ENCODE measurements around the gene PRKCE. TPM values are rescaled to one million over a fixed set of nuclear protein-coding genes. Genes with fewer than 3 reads are reported as not detected.

PRKCE gene
- total RNA-seq, 1 donor, result 12.5 TPM

- no peak overlapping the region for H3K4me3 ChIP-seq (ENCODE audit: low read depth, low read length)
- no peak for TF ChIP-seq CTCF (IDR thresholded peaks at IDR 0.05; ENCODE audit: insufficient read depth, low read length)
- no peak for DNase-seq (ENCODE audit: low read depth)
Measured at GRCh38 chr2:46008091-46008870, 356.8 kb downstream of the PRKCE start.

DNA sequence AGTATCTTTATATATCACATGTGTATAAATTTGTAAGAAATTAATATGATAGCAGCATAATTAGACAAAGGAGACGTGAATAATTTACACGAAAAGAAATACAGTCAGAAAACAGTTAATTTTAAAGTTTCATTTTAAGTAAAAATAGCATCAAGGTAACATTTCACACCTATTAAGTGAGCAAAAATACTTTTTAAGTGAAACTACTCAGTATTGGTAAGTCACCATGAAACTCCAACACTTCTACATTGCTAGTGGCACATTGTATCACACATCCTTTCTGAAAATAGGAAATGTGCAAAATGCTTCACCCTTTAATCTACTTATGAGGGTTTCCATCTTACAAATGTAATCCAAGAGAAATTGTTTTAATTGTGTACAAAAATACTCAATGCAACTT lies 357.8 kb downstream of the PRKCE start:
- no peak for TF ChIP-seq CTCF (IDR thresholded peaks at IDR 0.05; ENCODE audit: insufficient read depth, low read length)
- no peak for DNase-seq (ENCODE audit: low read depth)
- no peak overlapping the region for H3K4me3 ChIP-seq (ENCODE audit: low read depth, low read length)

DNA sequence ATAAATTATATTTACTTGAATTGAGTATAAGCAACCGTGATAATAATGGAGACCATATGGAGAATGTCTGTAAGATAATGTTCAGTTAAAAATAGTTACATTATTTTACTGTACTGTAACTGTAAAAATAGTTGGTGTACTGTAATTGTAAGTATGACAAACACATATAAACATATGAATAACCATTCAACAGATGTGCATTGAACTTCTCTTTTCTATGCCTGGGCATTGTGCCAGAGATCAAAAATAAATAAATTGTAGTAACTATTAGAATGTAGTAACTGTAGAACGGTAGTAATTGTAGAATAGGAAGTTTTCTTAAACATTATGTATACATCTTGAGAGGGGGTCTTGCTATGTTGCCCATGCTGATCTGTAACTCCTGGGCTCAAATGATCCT lies 358.3 kb downstream of the PRKCE start:
- TF ChIP-seq CTCF (IDR thresholded peaks at IDR 0.05; ENCODE audit: insufficient read depth, low read length), result no peak
- no peak for DNase-seq (ENCODE audit: low read depth)

GRCh38 chr2:46010223-46010924 lies 358.9 kb downstream of the PRKCE start:
- no peak overlapping the region for H3K4me3 ChIP-seq (ENCODE audit: low read depth, low read length)
- DNase-seq (ENCODE audit: low read depth), result no peak
- TF ChIP-seq CTCF (IDR thresholded peaks at IDR 0.05; ENCODE audit: insufficient read depth, low read length), result no peak

More for the DNA sequence above, 358.3 kb downstream of the PRKCE start:
- no peak overlapping the region for H3K4me3 ChIP-seq (ENCODE audit: low read depth, low read length)

DNA sequence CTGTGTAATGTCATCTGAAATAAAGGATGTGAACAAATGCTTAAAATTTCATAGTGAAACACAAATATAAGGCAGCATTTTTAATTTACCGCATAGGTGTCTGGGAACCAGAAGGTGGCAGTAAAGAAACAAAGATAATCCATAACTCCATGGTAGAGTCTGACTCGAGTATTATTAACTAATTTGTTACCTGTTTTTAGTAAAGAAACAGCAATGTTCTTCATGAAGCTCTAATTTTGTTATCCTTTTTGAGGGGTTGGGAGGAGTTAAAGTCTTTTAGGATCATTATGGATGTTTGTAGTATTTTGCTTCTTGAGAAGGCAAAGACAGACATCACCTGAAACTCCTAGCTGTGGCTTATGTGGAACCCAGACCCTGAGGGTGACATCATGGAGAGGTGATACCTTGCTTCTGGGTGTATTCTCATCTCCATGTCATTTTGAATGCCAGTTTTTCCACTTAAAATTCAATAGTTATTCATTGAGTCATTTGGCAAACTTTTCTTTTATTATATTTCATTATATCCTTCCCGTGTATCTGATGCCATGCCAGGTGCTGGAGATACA lies 359.5 kb downstream of the PRKCE start:
- DNase-seq (ENCODE audit: low read depth), result peak; percentile 76
- H3K4me3 ChIP-seq (ENCODE audit: low read depth, low read length), result no peak overlapping the region
- TF ChIP-seq CTCF (IDR thresholded peaks at IDR 0.05; ENCODE audit: insufficient read depth, low read length), result peak; percentile 64

DNA sequence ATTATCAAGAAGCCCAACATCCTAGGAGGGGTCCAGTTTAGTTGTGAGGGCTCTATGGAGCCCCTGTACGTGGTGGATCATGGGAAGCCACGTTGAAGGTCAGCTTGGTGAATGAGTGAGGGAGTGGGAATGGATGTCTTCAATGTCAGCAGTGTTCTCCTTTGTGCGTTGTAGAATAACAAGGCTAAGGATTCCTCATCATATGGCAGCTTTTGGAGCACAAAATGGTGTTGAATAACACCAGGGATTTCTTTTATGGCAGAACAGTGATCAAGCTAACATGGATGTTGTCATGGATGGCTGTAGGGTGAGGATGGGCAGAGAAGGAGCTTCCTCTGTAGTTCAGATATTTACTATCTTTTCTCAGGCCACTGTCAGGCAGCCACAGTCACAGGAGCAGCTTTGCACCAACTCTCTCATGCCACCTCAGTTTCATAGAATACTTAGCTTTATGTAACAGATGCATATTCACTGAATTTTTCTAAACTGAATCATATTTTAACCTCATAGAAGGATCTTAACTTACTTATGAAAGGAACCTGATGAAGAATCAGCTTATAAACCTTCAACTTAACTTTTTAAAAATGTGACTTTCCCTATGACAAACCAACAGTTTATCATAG lies 361.3 kb downstream of the PRKCE start:
- DNase-seq (ENCODE audit: low read depth), result no peak
- H3K4me3 ChIP-seq (ENCODE audit: low read depth, low read length), result no peak overlapping the region
- no peak for TF ChIP-seq CTCF (IDR thresholded peaks at IDR 0.05; ENCODE audit: insufficient read depth, low read length)

Measured in fibroblast of the aortic adventitia (primary cell).